Loucy (cell line): ENCODE measurements around the gene TEX101.

Experiments used
- H2AFZ ChIP-seq: fragments of 200-600 bp; sonication (generic); 2 replicates; pipeline ENCODE4 v1.6.0; 2016; ENCODE audit warnings: antibody characterized with exemption, mild to moderate bottlenecking, low read length, moderate library complexity
- H3F3A ChIP-seq: fragments of 200-600 bp; 2 replicates; pipeline ENCODE4 v1.6.0; 2016; ENCODE audit warnings: antibody characterized with exemption, low read depth, mild to moderate bottlenecking
- H3K27me3 ChIP-seq: fragments of 200-600 bp; sonication (generic); 2 replicates; pipeline ENCODE4 v1.6.1; 2014; ENCODE audit warnings: low read length, mild to moderate bottlenecking; ENCODE audit not compliant: insufficient read depth, poor library complexity, severe bottlenecking
- H3K36me3 ChIP-seq: fragments of 200-600 bp; sonication (generic); 2 replicates; pipeline ENCODE4 v1.6.1; 2016; ENCODE audit warnings: low read length; ENCODE audit not compliant: insufficient read depth
- H3K4me1 ChIP-seq: fragments of 200-600 bp; sonication (generic); 2 replicates; pipeline ENCODE4 v1.5.1; 2014; ENCODE audit warnings: low read length, mild to moderate bottlenecking; ENCODE audit not compliant: insufficient read depth, poor library complexity, severe bottlenecking
- H3K4me2 ChIP-seq: fragments of 200-600 bp; sonication (generic); 2 replicates; pipeline ENCODE4 v1.6.0; 2014; ENCODE audit warnings: antibody characterized with exemption, low read length, low read depth, mild to moderate bottlenecking; ENCODE audit not compliant: poor library complexity, severe bottlenecking
- H3K4me3 ChIP-seq: fragments of 200-600 bp; sonication (generic); 2 replicates; pipeline ENCODE4 v1.5.1; 2014; ENCODE audit warnings: low read length, mild to moderate bottlenecking, mixed read lengths; ENCODE audit not compliant: poor library complexity, severe bottlenecking
- H3K79me2 ChIP-seq: fragments of 200-600 bp; sonication (generic); 2 replicates; pipeline ENCODE4 v1.6.1; 2014; ENCODE audit warnings: low read length; ENCODE audit not compliant: insufficient read depth
- H3K9ac ChIP-seq: fragments of 200-600 bp; sonication (generic); 2 replicates; pipeline ENCODE4 v1.6.0; 2014; ENCODE audit warnings: mild to moderate bottlenecking, low read depth, low read length, moderate library complexity; ENCODE audit not compliant: poor library complexity, severe bottlenecking
- H3K9me2 ChIP-seq: fragments of 200-600 bp; sonication (generic); replicated peaks from 2 replicates; pipeline ENCODE4 v1.6.1; 2016; ENCODE audit warnings: low read depth, low read length, mixed read lengths
- H3K9me3 ChIP-seq: fragments of 200-600 bp; sonication (generic); 2 replicates; pipeline ENCODE4 v1.6.1; 2014; ENCODE audit warnings: mild to moderate bottlenecking, antibody characterized with exemption, low read length, low read depth; ENCODE audit not compliant: insufficient read depth
- H4K20me1 ChIP-seq: fragments of 200-600 bp; sonication (generic); 2 replicates; pipeline ENCODE4 v1.6.0; 2014; ENCODE audit warnings: antibody characterized with exemption, low read length, mild to moderate bottlenecking; ENCODE audit not compliant: insufficient read depth, poor library complexity, severe bottlenecking
- EZH2phosphoT487 ChIP-seq: fragments of 200-600 bp; IDR thresholded peaks from 2 replicates; pipeline ENCODE4 v1.6.1; 2018; ENCODE audit warnings: antibody characterized with exemption, mild to moderate bottlenecking, moderate library complexity, borderline replicate concordance
- TF ChIP-seq, protein P1 (sequence below): fragments of 200-600 bp; sonication (generic); conservative IDR thresholded peaks from 2 replicates; pipeline ENCODE4 v1.5.1; 2014; ENCODE audit warnings: mild to moderate bottlenecking, antibody characterized with exemption, low read length

TEX101 gene

DNA sequence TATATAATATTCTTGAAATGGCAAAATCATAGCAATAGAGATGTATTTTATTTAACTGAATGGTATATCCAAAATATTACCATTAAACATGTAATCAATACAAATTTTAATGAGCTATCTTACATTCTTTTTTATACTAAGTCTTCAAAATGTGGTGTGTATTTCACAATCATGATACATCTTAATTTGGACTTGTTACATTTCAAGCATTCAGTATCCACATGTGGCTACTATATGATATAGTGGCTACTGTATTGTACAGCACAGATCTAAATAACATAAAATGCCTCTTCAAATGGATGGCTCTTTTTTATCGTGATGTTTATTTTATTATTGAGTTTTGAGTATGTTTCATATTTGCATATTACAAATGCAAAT, 8.0 kb downstream of the TEX101 start:
- Histone ChIP-seq H3K36me3 (no peaks in the 10 kb centered on the region), H3F3A (no peaks in the 10 kb centered on the region), H3K9ac (no peak overlapping the region), H3K79me2 (no peaks in the 10 kb centered on the region), H3K9me3 (no peaks in the 10 kb centered on the region), H4K20me1 (no peaks in the 10 kb centered on the region), H3K4me2 (no peak overlapping the region), H2AFZ (no peak overlapping the region), H3K4me3 (no peak overlapping the region), H3K9me2 (no peaks in the 10 kb centered on the region), H3K27me3 (no peaks in the 10 kb centered on the region), H3K4me1 (no peaks in the 10 kb centered on the region)
- no peak for TF ChIP-seq EZH2phosphoT487
- TF ChIP-seq, protein P1, sequence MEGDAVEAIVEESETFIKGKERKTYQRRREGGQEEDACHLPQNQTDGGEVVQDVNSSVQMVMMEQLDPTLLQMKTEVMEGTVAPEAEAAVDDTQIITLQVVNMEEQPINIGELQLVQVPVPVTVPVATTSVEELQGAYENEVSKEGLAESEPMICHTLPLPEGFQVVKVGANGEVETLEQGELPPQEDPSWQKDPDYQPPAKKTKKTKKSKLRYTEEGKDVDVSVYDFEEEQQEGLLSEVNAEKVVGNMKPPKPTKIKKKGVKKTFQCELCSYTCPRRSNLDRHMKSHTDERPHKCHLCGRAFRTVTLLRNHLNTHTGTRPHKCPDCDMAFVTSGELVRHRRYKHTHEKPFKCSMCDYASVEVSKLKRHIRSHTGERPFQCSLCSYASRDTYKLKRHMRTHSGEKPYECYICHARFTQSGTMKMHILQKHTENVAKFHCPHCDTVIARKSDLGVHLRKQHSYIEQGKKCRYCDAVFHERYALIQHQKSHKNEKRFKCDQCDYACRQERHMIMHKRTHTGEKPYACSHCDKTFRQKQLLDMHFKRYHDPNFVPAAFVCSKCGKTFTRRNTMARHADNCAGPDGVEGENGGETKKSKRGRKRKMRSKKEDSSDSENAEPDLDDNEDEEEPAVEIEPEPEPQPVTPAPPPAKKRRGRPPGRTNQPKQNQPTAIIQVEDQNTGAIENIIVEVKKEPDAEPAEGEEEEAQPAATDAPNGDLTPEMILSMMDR, result no peak

DNA sequence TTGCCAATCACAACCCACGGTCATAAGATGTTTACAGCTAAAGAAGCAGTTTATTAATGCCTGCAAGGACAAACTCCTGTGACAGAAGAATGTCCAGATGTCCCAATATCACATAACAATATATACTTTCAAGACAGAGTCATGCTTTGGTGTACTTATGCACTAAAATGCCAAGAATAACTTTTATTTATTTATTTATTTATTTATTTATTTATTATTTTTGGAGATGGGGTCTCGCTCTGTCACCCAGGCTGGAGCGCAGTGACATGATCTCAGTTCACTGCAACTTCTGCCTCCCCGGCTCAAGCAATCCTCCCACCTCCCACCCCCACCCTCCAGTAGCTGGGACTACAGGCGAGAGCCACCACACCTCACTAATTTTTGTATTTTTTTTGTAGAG, 9.1 kb downstream of the TEX101 start:
- Histone ChIP-seq H3K4me2 (no peak overlapping the region), H3K9me3 (no peaks in the 10 kb centered on the region), H3K9me2 (no peaks in the 10 kb centered on the region), H3K27me3 (no peaks in the 10 kb centered on the region), H3K4me1 (no peaks in the 10 kb centered on the region), H3K36me3 (no peaks in the 10 kb centered on the region), H3K9ac (no peak overlapping the region), H4K20me1 (no peaks in the 10 kb centered on the region), H3F3A (no peaks in the 10 kb centered on the region), H2AFZ (no peak overlapping the region), H3K79me2 (no peaks in the 10 kb centered on the region), H3K4me3 (no peak overlapping the region)
- TF ChIP-seq, protein P1, result no peak
- TF ChIP-seq EZH2phosphoT487, result no peak

DNA sequence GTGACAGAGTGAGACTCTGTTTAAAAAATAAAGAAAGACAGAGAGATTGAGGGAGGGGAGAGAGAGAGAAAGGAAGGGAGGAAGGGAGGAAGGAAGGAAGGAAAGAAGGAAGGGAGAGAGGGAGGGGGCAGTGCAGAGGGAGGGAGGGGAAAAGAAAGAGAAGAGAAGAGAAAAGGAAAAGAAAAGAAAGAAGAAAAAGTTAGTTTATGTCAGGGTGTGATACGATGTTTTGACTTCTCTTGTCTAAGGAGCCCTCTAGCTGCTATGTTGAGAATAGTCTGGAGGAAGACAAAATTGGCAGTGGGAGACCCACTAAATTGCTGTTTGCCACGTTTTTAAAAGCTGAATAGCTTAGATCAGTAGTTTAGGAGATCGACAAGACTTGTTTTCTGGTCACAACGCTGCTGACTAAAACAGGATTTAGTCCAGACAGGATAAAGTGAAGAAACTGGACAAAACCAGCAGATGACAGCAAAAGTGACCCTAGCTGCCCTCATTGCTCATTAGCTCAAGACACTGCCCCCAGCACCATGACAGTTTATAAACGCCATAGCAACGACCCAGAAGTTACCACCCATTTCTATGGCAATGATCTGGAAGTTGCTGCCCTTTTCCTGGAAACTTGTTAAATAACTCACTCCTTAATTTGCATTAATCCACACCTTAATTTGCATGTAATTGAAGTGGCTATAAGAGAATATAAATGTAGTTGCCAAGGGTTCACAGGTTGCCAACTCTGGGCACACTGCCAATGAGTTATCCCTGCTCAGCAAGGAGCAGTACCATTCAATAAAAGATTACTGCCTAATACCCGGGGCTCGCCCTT, 11.1 kb downstream of the TEX101 start:
- Histone ChIP-seq H2AFZ (peak overlapping the region; percentile 96), H3K4me2 (peak overlapping the region; percentile 53), H3K9ac (peak overlapping the region; percentile 2)

More for the DNA sequence above, 11.1 kb downstream of the TEX101 start:
- TF ChIP-seq, protein P1, result peak; percentile 68
- TF ChIP-seq EZH2phosphoT487, result no peak
- Histone ChIP-seq H3K9me2 (no peaks in the 10 kb centered on the region), H3K4me3 (peak overlapping the region; percentile 9), H3K36me3 (no peaks in the 10 kb centered on the region), H3K79me2 (no peaks in the 10 kb centered on the region), H3K4me1 (no peaks in the 10 kb centered on the region), H3K9me3 (no peaks in the 10 kb centered on the region), H4K20me1 (no peaks in the 10 kb centered on the region), H3K27me3 (no peaks in the 10 kb centered on the region), H3F3A (no peaks in the 10 kb centered on the region)
